ENCODE measurements around the gene COPS4. TPM values are rescaled to one million over a fixed set of nuclear protein-coding genes. Genes with fewer than 3 reads are reported as not detected.

COPS4 gene
- total and polyA plus RNA-seq, 2 of the 8 experiments (the other 6 are each of a cell fraction or from before 2014, with no cell fraction given): 14.9 to 28.3 TPM

GRCh38 chr4:83089410-83090157, 54.6 kb downstream of the COPS4 start:
- H3K9ac ChIP-seq (replicated peaks in 1 of 4; ENCODE audit: extremely low read depth in 1 of 4, low read depth in 3 of 4, low read length in 3 of 4): no peak overlapping the region

More at GRCh38 chr4:83089410-83090157, 54.6 kb downstream of the COPS4 start:
- Histone ChIP-seq H2BK15ac (ENCODE audit: low read length) (no peak overlapping the region), H3K9me3 (ENCODE audit: insufficient read depth in 2 of 2, low read depth in 1 of 2, low read length in 1 of 2) (no peaks in the 10 kb centered on the region), H3K56ac (replicated peaks; ENCODE audit: insufficient read length, low read depth, low read length) (no peak overlapping the region), H3K27ac (ENCODE audit: low read depth, low read length) (no peak overlapping the region), H2BK12ac (ENCODE audit: low read depth, low read length) (no peak overlapping the region), H3K14ac (ENCODE audit: insufficient read length) (no peak overlapping the region), H3K4me3 (ENCODE audit: extremely low read depth in 1 of 4, insufficient read depth in 2 of 4, low read depth in 3 of 4, low read length in 4 of 4) (no peak overlapping the region), H3K4me1 (replicated peaks in 1 of 4; ENCODE audit: control insufficient read depth in 3 of 4, insufficient read depth in 4 of 4, low read length in 3 of 4) (no peaks in the 10 kb centered on the region), H3K27me3 (replicated peaks in 1 of 4; ENCODE audit: control insufficient read depth in 3 of 4, extremely low read depth in 1 of 4, insufficient read depth in 3 of 4, low read length in 3 of 4) (no peaks in the 10 kb centered on the region), H3K36me3 (ENCODE audit: control insufficient read depth in 2 of 4, insufficient read depth in 4 of 4, low read length in 3 of 4) (no peaks in the 10 kb centered on the region), H3K79me1 (ENCODE audit: low read depth, low read length) (no peaks in the 10 kb centered on the region), H4K5ac (ENCODE audit: insufficient read length, low read depth, low read length) (no peak overlapping the region), H4K91ac (replicated peaks; ENCODE audit: insufficient read length, low read length) (no peak overlapping the region), H3K18ac (ENCODE audit: extremely low read depth, low read length) (no peak overlapping the region), H2AK5ac (ENCODE audit: low read depth, low read length) (no peak overlapping the region), H3K23me2 (ENCODE audit: low read depth, low read length) (no peaks in the 10 kb centered on the region), H2AFZ (ENCODE audit: low read length) (no peak overlapping the region), H4K20me1 (replicated peaks in 1 of 2; ENCODE audit: control insufficient read depth in 1 of 2, insufficient read depth in 2 of 2, low read length in 2 of 2) (no peaks in the 10 kb centered on the region), H3K23ac (ENCODE audit: insufficient read length) (no peak overlapping the region), H2BK120ac (replicated peaks; ENCODE audit: low read depth, low read length) (no peak overlapping the region), H2BK20ac (ENCODE audit: low read length) (no peak overlapping the region), H3K4me2 (ENCODE audit: insufficient read depth in 1 of 2, low read depth in 2 of 2, low read length in 2 of 2) (no peak overlapping the region), H3K79me2 (ENCODE audit: control insufficient read depth in 1 of 2, insufficient read depth in 2 of 2, low read length in 2 of 2) (no peaks in the 10 kb centered on the region), H2BK5ac (ENCODE audit: low read depth, low read length) (no peak overlapping the region), H4K8ac (ENCODE audit: extremely low read depth, insufficient read depth, low read length) (no peak overlapping the region), H3K4ac (replicated peaks; ENCODE audit: insufficient read length, low read depth, low read length) (no peak overlapping the region)
- WGBS, 2 experiments (ENCODE audit: extremely low coverage in 1 of 2, insufficient coverage in 1 of 2, insufficient read length in 1 of 2, insufficient replicate concordance in 2 of 2, low coverage in 1 of 2, low lambda C conversion rate in 2 of 2, missing lambda C conversion rate in 1 of 2): 88% methylated on average over 2 of the region's 2 CpGs; no CpG with 5 or more reads in 1 of the 2 experiments
- no peak for DNase-seq (ENCODE audit: low read depth in 1 of 2, low spot score in 2 of 2)
- FAIRE-seq: no peak
- ChIA-PET POLR2A (ENCODE audit: partially characterized antibody) (interaction anchor here (1.2 kb wide), 1 partner anchor 194 kb away, joined by 3 read pairs; no protein-coding TSS in a partner anchor), CTCF (ENCODE audit: partially characterized antibody) (interaction anchor here (1.3 kb wide), 1 partner anchor 15 kb away, joined by 3 read pairs; no protein-coding TSS in a partner anchor)
- peak; percentile 89; the same call in 1 of the 2 replicates for TF ChIP-seq MAFK (IDR thresholded peaks at IDR 0.05; ENCODE audit: low read depth, low read length)
- no peak for TF ChIP-seq SRF (IDR thresholded peaks at IDR 0.05; ENCODE audit: low read depth, low read length)
- no peak for TF ChIP-seq CBX5 (IDR thresholded peaks at IDR 0.05; ENCODE audit: low read depth, low read length)
- TF ChIP-seq TCF12 (IDR thresholded peaks at IDR 0.05; ENCODE audit: low read depth, low read length): no peak
- TF ChIP-seq SUZ12 (IDR thresholded peaks at IDR 0.05; ENCODE audit: low read length): no peak
- TF ChIP-seq HDAC2 (IDR thresholded peaks at IDR 0.05; ENCODE audit: borderline replicate concordance in 1 of 2, low read depth in 2 of 2, low read length in 2 of 2): no peak
- no peak for TF ChIP-seq CHD1 (IDR thresholded peaks at IDR 0.05; ENCODE audit: low read depth, low read length)
